Endothelial cell of umbilical vein (primary cell): ENCODE results near the gene TMEM125. TPM values are rescaled to one million over a fixed set of nuclear protein-coding genes. Genes with fewer than 3 reads are reported as not detected.
A peak's percentile ranks its signal among the peaks of the same experiment; 100 is the strongest.

Experiments
- BruUV-seq: library from RNA; stranded (reverse); fragments of 400-500 nt; replicated peaks from 2 replicates; lab custom pipeline; 2021; lab: Mats Ljungman, UMichigan
- CTCF ChIA-PET: fragments of 300-600, 350-600 bp; sonication (Branson Sonifier 250); formaldehyde crosslinking; loops from one replicate; lab custom pipeline; 2021; ENCODE audit warnings: antibody characterized with exemption, inconsistent platforms; lab: Charles Lee
- POLR2A ChIA-PET: fragments of 300-600, 350-600 bp; sonication (Branson Sonifier 250); formaldehyde crosslinking; loops from one replicate; lab custom pipeline; 2021; ENCODE audit warnings: antibody characterized with exemption, inconsistent platforms; lab: Charles Lee
- DNase-seq: peaks from one replicate; pipeline ENCODE4 v3.0.0-alpha.2; 2011; ENCODE audit warnings: low read depth, low spot score
- FAIRE-seq: peaks from 2 replicates; lab custom pipeline; 2011; peaks lifted over from hg19 to GRCh38; lab: Jason Lieb, UNC
- H2AFZ ChIP-seq: 2 replicates; pipeline ENCODE4 v1.6.0; 2012; ENCODE audit warnings: low read depth, low read length, control low read depth, inconsistent platforms
- H3K27ac ChIP-seq: 2 replicates; pipeline ENCODE4 v1.5.1; 2011; ENCODE audit warnings: low read depth, mild to moderate bottlenecking, control low read depth, low read length, moderate library complexity; ENCODE audit not compliant: insufficient read depth
- H3K27me3 ChIP-seq, 2 experiments: 2 replicates each; pipeline versions ENCODE4 v1.6.0 to v1.6.1; 2011; ENCODE audit warnings: low read length in 2 of 2, mixed read lengths in 1 of 2; ENCODE audit not compliant: control insufficient read depth in 2 of 2, insufficient read depth in 2 of 2
- H3K36me3 ChIP-seq, 2 experiments: 2 replicates in 1 of 2; 3 replicates in 1 of 2; pipeline ENCODE4 v1.5.1; 2011; ENCODE audit warnings: low read length in 2 of 2, mild to moderate bottlenecking in 1 of 2, moderate library complexity in 1 of 2; ENCODE audit not compliant: control insufficient read depth in 2 of 2, insufficient read depth in 2 of 2; ENCODE audit errors: extremely low read depth in 1 of 2
- H3K4me1 ChIP-seq: 3 replicates; pipeline ENCODE4 v1.5.1; 2011; ENCODE audit warnings: mild to moderate bottlenecking, low read length; ENCODE audit not compliant: control insufficient read depth, insufficient read depth; ENCODE audit errors: extremely low read depth
- H3K4me2 ChIP-seq: 2 replicates; pipeline ENCODE4 v1.6.1; 2011; ENCODE audit warnings: low read length, control low read depth, mixed read lengths; ENCODE audit not compliant: insufficient read depth
- H3K4me3 ChIP-seq, 3 experiments: fragments of 200-600 bp in 1 of 3; sonication (generic), shearing (Covaris generic) in 1 of 3; replicated peaks in 1 of 3; 2 replicates each; pipeline ENCODE4 v1.5.1; 2011 to 2016; ENCODE audit warnings: control low read depth in 3 of 3, low read length in 3 of 3, mild to moderate bottlenecking in 2 of 3, inconsistent platforms in 1 of 3, low read depth in 1 of 3, moderate library complexity in 1 of 3; ENCODE audit not compliant: insufficient read depth in 1 of 3
- H3K79me2 ChIP-seq: 2 replicates; pipeline ENCODE4 v1.6.0; 2012; ENCODE audit warnings: low read length, inconsistent platforms; ENCODE audit not compliant: control insufficient read depth, insufficient read depth
- H3K9ac ChIP-seq: replicated peaks from 2 replicates; pipeline ENCODE3; 2011; ENCODE audit warnings: low read length, control low read depth; ENCODE audit not compliant: insufficient read depth; ENCODE audit errors: extremely low read depth
- H3K9me1 ChIP-seq: replicated peaks from 3 replicates; pipeline ENCODE4 v1.6.0; 2011; ENCODE audit warnings: mild to moderate bottlenecking, low read length; ENCODE audit not compliant: control insufficient read depth, insufficient read depth; ENCODE audit errors: extremely low read depth
- H3K9me3 ChIP-seq: replicated peaks from 2 replicates; pipeline ENCODE4 v1.5.1; 2012; ENCODE audit warnings: low read length, inconsistent platforms; ENCODE audit not compliant: control insufficient read depth, insufficient read depth
- H4K20me1 ChIP-seq: replicated peaks from 2 replicates; pipeline ENCODE3; 2011; ENCODE audit warnings: mild to moderate bottlenecking, low read length; ENCODE audit not compliant: control insufficient read depth, insufficient read depth; ENCODE audit errors: extremely low read depth
- EZH2 ChIP-seq: IDR thresholded peaks from 2 replicates; pipeline ENCODE4 v1.6.1; 2012; ENCODE audit warnings: borderline replicate concordance, low read depth, mild to moderate bottlenecking, moderate library complexity, low read length, inconsistent platforms; ENCODE audit not compliant: severe bottlenecking
- FOS ChIP-seq: IDR thresholded peaks from 2 replicates; pipeline ENCODE4 v1.6.1; 2011; ENCODE audit warnings: mild to moderate bottlenecking, low read length, moderate library complexity, borderline replicate concordance; ENCODE audit not compliant: insufficient read depth
- GATA2 ChIP-seq: IDR thresholded peaks from 2 replicates; pipeline ENCODE4 v1.7.0; 2011; ENCODE audit warnings: low read depth, mild to moderate bottlenecking, moderate library complexity, mixed read lengths, low read length; ENCODE audit not compliant: insufficient read length, insufficient read depth
- JUN ChIP-seq: IDR thresholded peaks from 2 replicates; pipeline ENCODE4 v1.6.1; 2011; ENCODE audit warnings: borderline replicate concordance, low read depth; ENCODE audit not compliant: insufficient read length, insufficient read depth
- MAX ChIP-seq: IDR thresholded peaks from 2 replicates; pipeline ENCODE4 v1.6.1; 2011; ENCODE audit not compliant: insufficient read depth, insufficient read length
- MYC ChIP-seq: IDR thresholded peaks from one replicate; pipeline ENCODE4 v1.6.1; 2011; ENCODE audit warnings: mild to moderate bottlenecking, low read depth, low read length
- POLR2A ChIP-seq: IDR thresholded peaks from 2 replicates; pipeline ENCODE4 v1.6.1; 2012; ENCODE audit warnings: low read depth, mild to moderate bottlenecking, control low read depth, low read length
- POLR2AphosphoS5 ChIP-seq: IDR thresholded peaks from 2 replicates; pipeline ENCODE4 v1.6.1; 2012; ENCODE audit warnings: low read depth, mild to moderate bottlenecking, control low read depth, low read length, moderate library complexity; ENCODE audit not compliant: insufficient read depth
- dilution Hi-C: fragments of 300-500 bp; cut with MboI; formaldehyde crosslinking; loops from one replicate; pipeline ENCODE4 v1.15.0; 2019; ENCODE audit warnings: low sequenced_read_pairs; ENCODE audit not compliant: extremely low pct_ligation_motif_present
- intact Hi-C: fragments of 100-400 bp; cut with micrococcal nuclease; formaldehyde crosslinking; loops from one replicate; pipeline ENCODE4 v1.10.0; 2022
- polyA plus RNA-seq, 4 experiments: library from polyadenylated mRNA; depleted of rRNA in 3 of 4; stranded (reverse) in 3 of 4; unstranded in 1 of 4; fragments of >200 nt; gene quantifications; 2 replicates each; pipeline versions ENCODE4 v1.2.1 to v1.2.3, GENCODE V29; 2011 to 2012; ENCODE audit warnings: missing spikeins in 1 of 4
- total RNA-seq: library from RNA; stranded (reverse); gene quantifications from 2 replicates; pipeline ENCODE4 v1.2.3, GENCODE V29; 2021
- TF ChIP-seq, protein P1 (sequence below), 2 donors: IDR thresholded peaks; 1 replicate in 1 of 2; 2 replicates in 1 of 2; pipeline ENCODE4 v1.5.1; 2011; ENCODE audit warnings: low read length in 2 of 2, mild to moderate bottlenecking in 2 of 2, moderate library complexity in 2 of 2, control low read depth in 1 of 2, inconsistent platforms in 1 of 2, low read depth in 1 of 2; ENCODE audit not compliant: insufficient read depth in 1 of 2; ENCODE audit errors: extremely low read depth in 1 of 2

Gene TMEM125
- total and polyA plus RNA-seq, 2 donors (not counting 3 experiments of a cell fraction or from before 2014, with no cell fraction given) = 0.17 TPM; not detected in 1

DNA sequence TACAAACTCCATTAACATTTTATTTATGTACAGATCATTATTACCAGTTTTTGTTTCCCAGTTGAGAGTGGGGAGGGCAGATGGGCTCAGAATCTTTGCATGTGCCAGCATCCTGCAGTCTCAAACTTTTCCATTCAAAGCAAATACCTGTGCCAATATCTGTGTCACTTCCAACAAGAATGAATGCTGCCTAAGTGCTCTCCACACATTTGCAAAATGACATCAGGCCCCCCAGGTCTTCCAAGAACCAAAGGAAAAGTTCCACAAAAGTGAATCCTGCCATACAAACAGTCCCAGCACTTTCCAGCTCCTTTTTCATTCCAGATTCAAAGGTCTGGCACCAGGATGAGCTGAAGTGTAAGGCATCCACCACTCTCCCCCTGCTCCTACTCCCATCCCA, 29.3 kb downstream of the TMEM125 start:
- Histone ChIP-seq H3K4me3 (no peak overlapping the region), H3K4me2 (no peak overlapping the region), H3K36me3 (peaks cover 0 to 4% of the 10 kb centered on the region in 2 experiments), H3K79me2 (peaks cover 34% of the 10 kb centered on the region), H3K27ac (no peak overlapping the region), H3K9ac (no peak overlapping the region), H3K4me1 (peaks cover 53% of the 10 kb centered on the region), H3K9me3 (no peaks in the 10 kb centered on the region), H2AFZ (no peak overlapping the region), H4K20me1 (no peaks in the 10 kb centered on the region), H3K27me3 (no peaks in the 10 kb centered on the region), H3K9me1 (no peaks in the 10 kb centered on the region)
- CTCF ChIA-PET = no interaction called here
- POLR2A ChIA-PET = no interaction called here
- peak; percentile 12 for DNase-seq
- TF ChIP-seq JUN = no peak
- TF ChIP-seq, protein P1, sequence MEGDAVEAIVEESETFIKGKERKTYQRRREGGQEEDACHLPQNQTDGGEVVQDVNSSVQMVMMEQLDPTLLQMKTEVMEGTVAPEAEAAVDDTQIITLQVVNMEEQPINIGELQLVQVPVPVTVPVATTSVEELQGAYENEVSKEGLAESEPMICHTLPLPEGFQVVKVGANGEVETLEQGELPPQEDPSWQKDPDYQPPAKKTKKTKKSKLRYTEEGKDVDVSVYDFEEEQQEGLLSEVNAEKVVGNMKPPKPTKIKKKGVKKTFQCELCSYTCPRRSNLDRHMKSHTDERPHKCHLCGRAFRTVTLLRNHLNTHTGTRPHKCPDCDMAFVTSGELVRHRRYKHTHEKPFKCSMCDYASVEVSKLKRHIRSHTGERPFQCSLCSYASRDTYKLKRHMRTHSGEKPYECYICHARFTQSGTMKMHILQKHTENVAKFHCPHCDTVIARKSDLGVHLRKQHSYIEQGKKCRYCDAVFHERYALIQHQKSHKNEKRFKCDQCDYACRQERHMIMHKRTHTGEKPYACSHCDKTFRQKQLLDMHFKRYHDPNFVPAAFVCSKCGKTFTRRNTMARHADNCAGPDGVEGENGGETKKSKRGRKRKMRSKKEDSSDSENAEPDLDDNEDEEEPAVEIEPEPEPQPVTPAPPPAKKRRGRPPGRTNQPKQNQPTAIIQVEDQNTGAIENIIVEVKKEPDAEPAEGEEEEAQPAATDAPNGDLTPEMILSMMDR (IDR thresholded peaks at IDR 0.05; ENCODE audit: extremely low read depth in 1 of 2, insufficient read depth in 1 of 2, low read depth in 1 of 2, low read length in 2 of 2) = no peak
- TF ChIP-seq POLR2AphosphoS5 = no peak
- no peak for TF ChIP-seq FOS
- no peak for TF ChIP-seq MYC
- no peak for TF ChIP-seq POLR2A
- no peak for TF ChIP-seq GATA2
- no peak for TF ChIP-seq EZH2
- no peak for TF ChIP-seq MAX
- BruUV-seq = no TSS peak
- FAIRE-seq = no peak
- dilution Hi-C loops (no loop called here), intact Hi-C loops (no loop called here)
